HL-60 (cell line): Measurements from ENCODE around the gene GNAS.

ENCODE experiments used
- TF ChIP-seq, protein P1 (sequence below): IDR thresholded peaks from one replicate; pipeline ENCODE4 v1.5.1; 2011; ENCODE audit warnings: low read length, control low read depth, inconsistent platforms; ENCODE audit not compliant: insufficient read depth
- TF ChIP-seq, protein P2 (sequence below): IDR thresholded peaks from 2 replicates; pipeline ENCODE4 v1.6.1; 2012; ENCODE audit warnings: low read depth; ENCODE audit not compliant: insufficient replicate concordance

DNA sequence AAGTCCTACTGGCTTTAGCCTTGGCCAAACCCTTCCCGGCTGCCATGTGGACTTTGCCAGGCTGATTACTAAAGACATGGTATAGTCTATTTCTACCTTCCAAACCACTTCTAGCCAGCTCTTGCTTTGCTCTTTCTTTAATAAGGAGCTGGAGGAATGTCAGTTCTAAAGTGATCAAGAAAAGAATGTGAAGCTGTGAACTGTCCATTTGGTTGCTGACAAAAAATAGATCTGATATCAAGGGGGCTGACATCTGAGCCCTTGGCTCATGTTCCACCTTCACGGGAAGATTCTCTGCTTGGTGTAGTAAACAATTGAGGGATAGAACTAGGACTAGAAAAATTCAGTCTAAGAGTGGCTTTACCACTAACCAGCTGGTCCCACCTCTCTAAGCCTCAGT is 24.4 kb upstream of the GNAS start:
- TF ChIP-seq, protein P1, sequence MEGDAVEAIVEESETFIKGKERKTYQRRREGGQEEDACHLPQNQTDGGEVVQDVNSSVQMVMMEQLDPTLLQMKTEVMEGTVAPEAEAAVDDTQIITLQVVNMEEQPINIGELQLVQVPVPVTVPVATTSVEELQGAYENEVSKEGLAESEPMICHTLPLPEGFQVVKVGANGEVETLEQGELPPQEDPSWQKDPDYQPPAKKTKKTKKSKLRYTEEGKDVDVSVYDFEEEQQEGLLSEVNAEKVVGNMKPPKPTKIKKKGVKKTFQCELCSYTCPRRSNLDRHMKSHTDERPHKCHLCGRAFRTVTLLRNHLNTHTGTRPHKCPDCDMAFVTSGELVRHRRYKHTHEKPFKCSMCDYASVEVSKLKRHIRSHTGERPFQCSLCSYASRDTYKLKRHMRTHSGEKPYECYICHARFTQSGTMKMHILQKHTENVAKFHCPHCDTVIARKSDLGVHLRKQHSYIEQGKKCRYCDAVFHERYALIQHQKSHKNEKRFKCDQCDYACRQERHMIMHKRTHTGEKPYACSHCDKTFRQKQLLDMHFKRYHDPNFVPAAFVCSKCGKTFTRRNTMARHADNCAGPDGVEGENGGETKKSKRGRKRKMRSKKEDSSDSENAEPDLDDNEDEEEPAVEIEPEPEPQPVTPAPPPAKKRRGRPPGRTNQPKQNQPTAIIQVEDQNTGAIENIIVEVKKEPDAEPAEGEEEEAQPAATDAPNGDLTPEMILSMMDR, result no peak
- TF ChIP-seq, protein P2, sequence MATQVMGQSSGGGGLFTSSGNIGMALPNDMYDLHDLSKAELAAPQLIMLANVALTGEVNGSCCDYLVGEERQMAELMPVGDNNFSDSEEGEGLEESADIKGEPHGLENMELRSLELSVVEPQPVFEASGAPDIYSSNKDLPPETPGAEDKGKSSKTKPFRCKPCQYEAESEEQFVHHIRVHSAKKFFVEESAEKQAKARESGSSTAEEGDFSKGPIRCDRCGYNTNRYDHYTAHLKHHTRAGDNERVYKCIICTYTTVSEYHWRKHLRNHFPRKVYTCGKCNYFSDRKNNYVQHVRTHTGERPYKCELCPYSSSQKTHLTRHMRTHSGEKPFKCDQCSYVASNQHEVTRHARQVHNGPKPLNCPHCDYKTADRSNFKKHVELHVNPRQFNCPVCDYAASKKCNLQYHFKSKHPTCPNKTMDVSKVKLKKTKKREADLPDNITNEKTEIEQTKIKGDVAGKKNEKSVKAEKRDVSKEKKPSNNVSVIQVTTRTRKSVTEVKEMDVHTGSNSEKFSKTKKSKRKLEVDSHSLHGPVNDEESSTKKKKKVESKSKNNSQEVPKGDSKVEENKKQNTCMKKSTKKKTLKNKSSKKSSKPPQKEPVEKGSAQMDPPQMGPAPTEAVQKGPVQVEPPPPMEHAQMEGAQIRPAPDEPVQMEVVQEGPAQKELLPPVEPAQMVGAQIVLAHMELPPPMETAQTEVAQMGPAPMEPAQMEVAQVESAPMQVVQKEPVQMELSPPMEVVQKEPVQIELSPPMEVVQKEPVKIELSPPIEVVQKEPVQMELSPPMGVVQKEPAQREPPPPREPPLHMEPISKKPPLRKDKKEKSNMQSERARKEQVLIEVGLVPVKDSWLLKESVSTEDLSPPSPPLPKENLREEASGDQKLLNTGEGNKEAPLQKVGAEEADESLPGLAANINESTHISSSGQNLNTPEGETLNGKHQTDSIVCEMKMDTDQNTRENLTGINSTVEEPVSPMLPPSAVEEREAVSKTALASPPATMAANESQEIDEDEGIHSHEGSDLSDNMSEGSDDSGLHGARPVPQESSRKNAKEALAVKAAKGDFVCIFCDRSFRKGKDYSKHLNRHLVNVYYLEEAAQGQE, result no peak
